H1 (cell line): Measurements from ENCODE around the gene EN2. TPM values are rescaled to one million over a fixed set of nuclear protein-coding genes. Genes with fewer than 3 reads are reported as not detected.

ENCODE experiments used
- CTCF ChIA-PET: fragments of 300-600 bp; sonication (Branson Sonifier 250); formaldehyde crosslinking; loops from one replicate; lab custom pipeline; 2021; ENCODE audit not compliant: partially characterized antibody; lab: Charles Lee
- POLR2A ChIA-PET: fragments of 300-600 bp; sonication (Branson Sonifier 250); formaldehyde crosslinking; loops from one replicate; lab custom pipeline; 2021; ENCODE audit warnings: inconsistent platforms; ENCODE audit not compliant: partially characterized antibody; lab: Charles Lee
- DNase-seq, 2 experiments: peaks; one replicate each; pipeline versions ENCODE4 v3.0.0 to v3.0.0-alpha.2; 2010 to 2022; ENCODE audit warnings: low spot score in 2 of 2, low read depth in 1 of 2, mixed read lengths in 1 of 2
- FAIRE-seq: peaks from 2 replicates; lab custom pipeline; 2011; peaks lifted over from hg19 to GRCh38; lab: Jason Lieb, UNC
- H2AFZ ChIP-seq: 2 replicates; pipeline ENCODE4 v1.8.1; 2012; ENCODE audit warnings: low read length, inconsistent platforms
- H2AK5ac ChIP-seq: 2 replicates; pipeline ENCODE4 v1.6.1; 2013; ENCODE audit warnings: low read depth, low read length
- H2BK120ac ChIP-seq: replicated peaks from 2 replicates; pipeline ENCODE3; 2013; ENCODE audit warnings: low read depth, low read length, inconsistent platforms
- H2BK12ac ChIP-seq: 2 replicates; pipeline ENCODE4 v1.6.1; 2013; ENCODE audit warnings: low read depth, low read length
- H2BK15ac ChIP-seq: 2 replicates; pipeline ENCODE4 v1.6.1; 2013; ENCODE audit warnings: low read length
- H2BK20ac ChIP-seq: 2 replicates; pipeline ENCODE4 v1.6.1; 2013; ENCODE audit warnings: low read length
- H2BK5ac ChIP-seq: 2 replicates; pipeline ENCODE4 v1.6.1; 2013; ENCODE audit warnings: low read depth, low read length
- H3K14ac ChIP-seq: 2 replicates; pipeline ENCODE4 v1.6.1; 2013; ENCODE audit warnings: inconsistent platforms; ENCODE audit not compliant: insufficient read length
- H3K18ac ChIP-seq: 2 replicates; pipeline ENCODE4 v1.6.1; 2013; ENCODE audit warnings: low read length; ENCODE audit errors: extremely low read depth
- H3K23ac ChIP-seq: 2 replicates; pipeline ENCODE4 v1.6.1; 2013; ENCODE audit warnings: inconsistent platforms; ENCODE audit not compliant: insufficient read length
- H3K23me2 ChIP-seq: 2 replicates; pipeline ENCODE4 v1.6.1; 2013; ENCODE audit warnings: low read depth, low read length
- H3K27ac ChIP-seq: 2 replicates; pipeline ENCODE4 v1.6.1; 2011; ENCODE audit warnings: low read depth, low read length, inconsistent platforms
- H3K27me3 ChIP-seq, 4 experiments: replicated peaks in 1 of 4; 1 replicate in 1 of 4; 2 replicates in 3 of 4; pipeline versions ENCODE4 v1.6.1 to v1.8.1; 2011 to 2013; ENCODE audit warnings: low read length in 3 of 4, mild to moderate bottlenecking in 3 of 4, inconsistent platforms in 2 of 4, mixed read lengths in 2 of 4, moderate library complexity in 1 of 4; ENCODE audit not compliant: control insufficient read depth in 3 of 4, insufficient read depth in 3 of 4; ENCODE audit errors: extremely low read depth in 1 of 4
- H3K36me3 ChIP-seq, 4 experiments: 2 replicates each; pipeline versions ENCODE4 v1.6.1 to v1.8.1; 2011 to 2013; ENCODE audit warnings: mild to moderate bottlenecking in 4 of 4, low read length in 3 of 4, moderate library complexity in 2 of 4, control low read depth in 1 of 4, inconsistent platforms in 1 of 4; ENCODE audit not compliant: insufficient read depth in 4 of 4, control insufficient read depth in 2 of 4
- H3K4ac ChIP-seq: replicated peaks from 2 replicates; pipeline ENCODE3; 2013; ENCODE audit warnings: low read length, low read depth, mixed read lengths, inconsistent platforms; ENCODE audit not compliant: insufficient read length
- H3K4me1 ChIP-seq, 4 experiments: replicated peaks in 1 of 4; 1 replicate in 1 of 4; 2 replicates in 3 of 4; pipeline versions ENCODE4 v1.6.1 to v1.8.1; 2011 to 2013; ENCODE audit warnings: low read length in 3 of 4, inconsistent platforms in 2 of 4, mixed read lengths in 1 of 4; ENCODE audit not compliant: insufficient read depth in 4 of 4, control insufficient read depth in 3 of 4
- H3K4me2 ChIP-seq, 2 experiments: 2 replicates each; pipeline versions ENCODE4 v1.6.1 to v1.8.1; 2011 to 2013; ENCODE audit warnings: low read depth in 2 of 2, low read length in 2 of 2, control low read depth in 1 of 2, inconsistent platforms in 1 of 2, mild to moderate bottlenecking in 1 of 2; ENCODE audit not compliant: insufficient read depth in 1 of 2
- H3K4me3 ChIP-seq, 4 experiments: fragments of 200-600, 300-600 bp in 1 of 4; sonication (generic), shearing (Covaris generic), sonication (Bioruptor Twin) in 1 of 4; 2 replicates each; pipeline versions ENCODE4 v1.5.1 to v1.8.1; 2011 to 2016; ENCODE audit warnings: low read length in 4 of 4, low read depth in 3 of 4, control low read depth in 2 of 4, inconsistent platforms in 2 of 4, mild to moderate bottlenecking in 2 of 4, mixed read lengths in 1 of 4, moderate library complexity in 1 of 4; ENCODE audit not compliant: insufficient read depth in 2 of 4; ENCODE audit errors: extremely low read depth in 1 of 4
- H3K56ac ChIP-seq: replicated peaks from 2 replicates; pipeline ENCODE3; 2013; ENCODE audit warnings: low read depth, mild to moderate bottlenecking, mixed read lengths, low read length, inconsistent platforms; ENCODE audit not compliant: insufficient read length
- H3K79me1 ChIP-seq: 2 replicates; pipeline ENCODE4 v1.6.1; 2013; ENCODE audit warnings: low read depth, low read length, control low read depth
- H3K79me2 ChIP-seq, 2 experiments: 2 replicates each; pipeline versions ENCODE4 v1.6.1 to v1.8.1; 2012 to 2013; ENCODE audit warnings: low read length in 2 of 2, mild to moderate bottlenecking in 2 of 2, inconsistent platforms in 1 of 2; ENCODE audit not compliant: insufficient read depth in 2 of 2, control insufficient read depth in 1 of 2
- H3K9ac ChIP-seq, 4 experiments: replicated peaks in 1 of 4; 1 replicate in 1 of 4; 2 replicates in 3 of 4; pipeline versions ENCODE4 v1.6.1 to v1.8.1; 2011 to 2013; ENCODE audit warnings: low read depth in 3 of 4, low read length in 3 of 4, control low read depth in 2 of 4, mild to moderate bottlenecking in 2 of 4, moderate library complexity in 2 of 4, inconsistent platforms in 1 of 4; ENCODE audit errors: extremely low read depth in 1 of 4
- H3K9me3 ChIP-seq, 2 experiments: 2 replicates each; pipeline versions ENCODE4 v1.6.1 to v1.8.1; 2012 to 2013; ENCODE audit warnings: mild to moderate bottlenecking in 2 of 2, moderate library complexity in 2 of 2, control low read depth in 1 of 2, inconsistent platforms in 1 of 2, low read depth in 1 of 2, low read length in 1 of 2, mixed read lengths in 1 of 2; ENCODE audit not compliant: insufficient read depth in 2 of 2
- H4K20me1 ChIP-seq, 2 experiments: replicated peaks in 1 of 2; 2 replicates each; pipeline versions ENCODE3 to v1.8.1; 2011 to 2013; ENCODE audit warnings: inconsistent platforms in 2 of 2, low read length in 2 of 2, mild to moderate bottlenecking in 1 of 2; ENCODE audit not compliant: insufficient read depth in 2 of 2, control insufficient read depth in 1 of 2
- H4K5ac ChIP-seq: 2 replicates; pipeline ENCODE4 v1.6.1; 2013; ENCODE audit warnings: low read length, low read depth, mixed read lengths, inconsistent platforms; ENCODE audit not compliant: insufficient read length
- H4K8ac ChIP-seq: 2 replicates; pipeline ENCODE4 v1.8.0; 2013; ENCODE audit warnings: mild to moderate bottlenecking, moderate library complexity, low read length, inconsistent platforms; ENCODE audit not compliant: insufficient read depth; ENCODE audit errors: extremely low read depth
- H4K91ac ChIP-seq: replicated peaks from 2 replicates; pipeline ENCODE3; 2013; ENCODE audit warnings: low read length, mixed read lengths, inconsistent platforms; ENCODE audit not compliant: insufficient read length
- CBX8 ChIP-seq: fragments of 300-800, 300-1000 bp; sonication (generic); IDR thresholded peaks from 2 replicates; pipeline ENCODE4 v1.7.1; 2016; ENCODE audit warnings: low read depth, low read length, borderline replicate concordance
- EGR1 ChIP-seq: IDR thresholded peaks from 2 replicates; pipeline ENCODE4 v1.6.1; 2011; ENCODE audit warnings: low read depth, low read length, borderline replicate concordance
- KDM1A ChIP-seq: fragments of 200-600, 300-600 bp; sonication (generic); IDR thresholded peaks from 2 replicates; pipeline ENCODE4 v1.7.1; 2016; ENCODE audit warnings: mild to moderate bottlenecking, low read length, borderline replicate concordance
- MAFK ChIP-seq: IDR thresholded peaks from 2 replicates; pipeline ENCODE4 v1.6.1; 2012; ENCODE audit warnings: low read depth, mild to moderate bottlenecking, improper control_type of control experiment, low read length
- NANOG ChIP-seq: IDR thresholded peaks from 2 replicates; pipeline ENCODE4 v1.6.1; 2011; ENCODE audit warnings: low read length, low read depth, mild to moderate bottlenecking, inconsistent platforms; ENCODE audit not compliant: insufficient read depth, poor library complexity, severe bottlenecking
- POLR2A ChIP-seq, 2 experiments: IDR thresholded peaks; 1 replicate in 1 of 2; 2 replicates in 1 of 2; pipeline ENCODE4 v1.6.1; 2011; ENCODE audit warnings: low read depth in 2 of 2, low read length in 2 of 2, mild to moderate bottlenecking in 2 of 2; ENCODE audit errors: control extremely low read depth in 1 of 2
- POU5F1 ChIP-seq: IDR thresholded peaks from 2 replicates; pipeline ENCODE4 v1.6.1; 2011; ENCODE audit warnings: low read depth, mild to moderate bottlenecking, low read length, moderate library complexity
- RFX5 ChIP-seq: IDR thresholded peaks from 2 replicates; pipeline ENCODE4 v1.6.1; 2011; ENCODE audit warnings: low read depth, low read length, improper control_type of control experiment, borderline replicate concordance
- RXRA ChIP-seq: IDR thresholded peaks from 2 replicates; pipeline ENCODE4 v1.6.1; 2011; ENCODE audit warnings: low read depth, mild to moderate bottlenecking, low read length, moderate library complexity; ENCODE audit not compliant: insufficient read depth
- TCF12 ChIP-seq: IDR thresholded peaks from 2 replicates; pipeline ENCODE4 v1.6.1; 2011; ENCODE audit warnings: low read depth, mild to moderate bottlenecking, low read length
- WGBS, 2 experiments: shearing (Covaris generic) in 1 of 2; methylation state at CpG; one replicate each; pipeline versions ENCODE4 v1.1.6 to v1.1.7; 2013 to 2015; ENCODE audit warnings: low lambda C conversion rate in 2 of 2, mixed read lengths in 2 of 2, inconsistent platforms in 1 of 2, low coverage in 1 of 2, missing lambda C conversion rate in 1 of 2; ENCODE audit not compliant: insufficient replicate concordance in 2 of 2, insufficient coverage in 1 of 2, insufficient read length in 1 of 2; ENCODE audit errors: extremely low coverage in 1 of 2, missing lambda C conversion rate in 1 of 2; 5-methylcytosine and 5-hydroxymethylcytosine counted together
- polyA plus RNA-seq, 7 experiments: library from polyadenylated mRNA; depleted of rRNA in 3 of 7; stranded (reverse) in 5 of 7; unstranded in 2 of 7; fragments of >200 nt in 5 of 7; fragments of 200-250 nt in 2 of 7; gene quantifications; 1 replicate in 5 of 7; 2 replicates in 1 of 7; 4 replicates in 1 of 7; pipeline versions ENCODE4 v1.2.1 to v1.2.3, GENCODE V29; 2011 to 2013; ENCODE audit warnings: missing spikeins in 2 of 7, mixed read lengths in 2 of 7
- total RNA-seq: library from RNA; stranded (reverse); fragmentation: NEBNext Ultra II Directional; extraction: Animal tissue kit (Norgen Biotek cat#: 25700); gene quantifications from 2 replicates; pipeline ENCODE4 v1.2.1, GENCODE V29; 2021

Gene EN2
- total and polyA plus RNA-seq, 2 of the 8 experiments (the other 6 are each of a cell fraction or from before 2014, with no cell fraction given) = not detected

GRCh38 chr7:155438777-155439176, 19.2 kb upstream of the EN2 start:
- WGBS, 2 experiments = 83% methylated on average over 7 of the region's 7 CpGs; no CpG with 5 or more reads in 1 of the 2 experiments
- POLR2A ChIA-PET = no interaction called here
- H3K27ac ChIP-seq = no peak overlapping the region
- no peak overlapping the region for H4K91ac ChIP-seq
- no peak for DNase-seq
- peaks cover 0 to 4% (median 1%) of the 10 kb centered on the region in 4 experiments; a peak in 4 of 7 replicates for H3K27me3 ChIP-seq
- no peak overlapping the region for H2BK15ac ChIP-seq
- H2BK120ac ChIP-seq = no peak overlapping the region
- H2AFZ ChIP-seq = no peak overlapping the region
- no peak overlapping the region for H3K23ac ChIP-seq
- peaks cover 0 to 5% of the 10 kb centered on the region in 2 experiments for H4K20me1 ChIP-seq
- no peaks in the 10 kb centered on the region for H3K36me3 ChIP-seq
- H2BK5ac ChIP-seq = no peak overlapping the region
- H3K23me2 ChIP-seq = no peaks in the 10 kb centered on the region
- no peak overlapping the region for H3K4me3 ChIP-seq
- no peak overlapping the region for H2BK20ac ChIP-seq
- no peaks in the 10 kb centered on the region for H3K4me1 ChIP-seq
- H3K14ac ChIP-seq = no peak overlapping the region
- no peak for TF ChIP-seq TCF12
- no peak for TF ChIP-seq KDM1A
- no peak for TF ChIP-seq POLR2A (IDR thresholded peaks at IDR 0.05; ENCODE audit: control extremely low read depth in 1 of 2, low read depth in 2 of 2, low read length in 2 of 2)
- no peak for TF ChIP-seq CBX8
- no peak for TF ChIP-seq POU5F1
- no peak for TF ChIP-seq RXRA
- no peak for TF ChIP-seq EGR1
- TF ChIP-seq NANOG = no peak
- no peak for TF ChIP-seq RFX5
- TF ChIP-seq MAFK = no peak
- TF ChIP-seq, all 59 proteins: peak for 0
- no peak overlapping the region for H3K56ac ChIP-seq
- H2AK5ac ChIP-seq = no peak overlapping the region
- no peak overlapping the region for H3K4ac ChIP-seq
- peaks cover 0 to 2% of the 10 kb centered on the region in 2 experiments; a peak in 1 of 4 replicates for H3K9me3 ChIP-seq
- H3K79me2 ChIP-seq = no peaks in the 10 kb centered on the region
- no peaks in the 10 kb centered on the region for H3K79me1 ChIP-seq
- no peak overlapping the region for H3K4me2 ChIP-seq
- no peak overlapping the region for H3K18ac ChIP-seq
- CTCF ChIA-PET = interaction anchor here (1.0 to 1.8 kb wide), 3 partner anchors 18 to 51 kb away, joined by 4 to 6 read pairs (median 5); no protein-coding TSS in a partner anchor
- H4K5ac ChIP-seq = no peak overlapping the region
- FAIRE-seq = no peak
- H2BK12ac ChIP-seq = no peak overlapping the region
- H3K9ac ChIP-seq = no peak overlapping the region
- no peak overlapping the region for H4K8ac ChIP-seq
